Myometrial cell (primary cell): ENCODE data around the gene NUP98. TPM values are rescaled to one million over a fixed set of nuclear protein-coding genes. Genes with fewer than 3 reads are reported as not detected.

Source experiments
- total RNA-seq: library from RNA; depleted of rRNA; stranded (reverse); fragments of >200 nt; gene quantifications from 2 replicates; pipeline ENCODE4 v1.2.3, GENCODE V29; 2015

The NUP98 gene
- 76.7 and 77.3 TPM in 2 replicates for total RNA-seq

DNA sequence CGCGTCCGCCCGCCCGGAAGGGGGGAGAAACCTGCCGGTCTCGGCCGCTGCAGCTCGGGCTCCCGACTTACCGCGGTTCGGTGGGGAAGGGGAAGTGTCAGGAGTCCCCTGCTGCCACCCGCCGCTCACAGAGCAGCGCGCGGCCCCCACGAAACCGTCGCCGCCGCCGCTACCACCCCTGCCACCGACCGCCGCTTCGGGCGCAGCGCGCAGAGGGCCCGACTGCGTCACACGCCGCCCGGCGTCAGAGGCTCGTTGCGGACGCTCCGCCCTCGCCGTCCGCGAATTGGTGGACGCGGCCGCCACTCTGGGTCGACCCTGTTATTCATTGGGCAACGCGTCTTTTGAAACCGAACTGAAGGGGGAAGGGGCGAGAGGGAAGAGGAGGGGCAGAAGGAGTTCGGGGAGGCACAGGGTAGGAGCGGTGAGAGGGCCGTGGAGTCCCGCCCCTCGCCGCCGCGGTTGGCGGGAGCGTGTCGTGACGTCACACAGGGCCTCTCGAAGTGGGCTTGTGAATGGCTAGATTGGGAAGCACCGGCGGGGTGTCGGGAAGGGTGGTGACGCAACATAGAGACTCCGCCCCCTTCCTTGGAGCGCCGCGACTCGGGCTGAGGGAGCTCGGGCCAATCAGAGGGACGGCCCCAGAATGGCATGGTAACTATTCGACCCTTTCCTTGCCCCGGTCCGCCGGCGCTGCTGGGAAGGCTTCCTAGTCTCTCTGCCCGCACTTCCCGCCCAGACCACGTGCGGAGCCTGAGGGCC, at the start of gene NUP98:
NUP98 (minus strand) TSS at position 226 of the 762 bp plus-strand sequence. CDS start 15,437 bp downstream, outside the sequence.

GRCh38 chr11:3840870-3841425, 43.6 kb upstream of the NUP98 start, which contains the start of gene RHOG:
RHOG (minus strand) TSS chr11:3840959; CDS start chr11:3828138, 12,821 bp downstream.

DNA sequence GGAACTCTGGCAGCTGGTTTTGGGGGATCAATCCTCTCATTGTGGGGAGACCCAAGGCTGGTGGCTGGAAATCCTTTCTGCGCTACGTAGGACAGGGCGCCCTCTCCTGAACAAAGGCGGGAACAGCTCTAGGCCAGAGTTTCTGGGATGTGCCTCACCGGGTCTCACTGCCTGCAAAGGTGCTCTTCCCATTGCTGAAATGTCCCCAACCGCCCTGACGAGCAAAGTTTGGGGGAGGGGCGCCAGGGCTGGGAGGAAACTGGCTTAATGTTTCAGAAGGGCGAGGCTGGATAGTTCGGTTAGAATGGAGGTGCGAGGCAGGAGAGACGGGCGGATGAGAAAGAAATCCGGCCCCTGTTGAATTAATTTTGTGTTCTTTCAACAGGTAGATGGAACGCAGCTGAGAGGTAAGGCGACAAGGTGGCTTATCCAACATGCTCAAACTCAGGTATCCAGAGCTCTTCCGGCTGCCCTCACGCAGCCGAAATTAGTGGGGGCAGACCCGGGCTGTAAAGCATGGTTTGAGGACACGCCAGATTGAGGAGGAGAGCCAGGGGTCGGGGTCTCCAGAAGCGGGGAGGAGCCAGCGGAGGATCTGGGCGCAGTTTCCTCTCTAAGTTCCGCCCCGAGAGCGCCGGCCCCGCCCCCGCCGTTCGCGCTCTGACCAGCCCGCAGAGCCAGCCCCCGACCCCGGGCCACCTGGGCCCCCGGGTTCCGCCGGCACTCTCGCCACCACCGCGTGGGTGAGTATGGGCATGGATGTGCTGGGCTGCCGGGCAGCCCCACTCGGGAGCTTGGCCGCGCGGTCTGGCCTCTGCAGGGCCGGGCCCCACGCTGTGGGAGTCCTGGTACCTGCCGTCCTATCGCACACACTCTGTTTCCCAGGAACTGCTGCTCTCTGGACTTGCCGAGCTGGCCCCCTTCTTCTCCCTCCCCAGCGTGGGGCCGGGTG, 10.8 kb upstream of the NUP98 start, which contains the start of gene PGAP2:
PGAP2 (plus strand) TSS at position 652 of the 952 bp plus-strand sequence. CDS start 2,700 bp downstream, outside the sequence.

GRCh38 chr11:3671334-3672254, 125.8 kb downstream of the NUP98 start, which contains the start of gene CHRNA10:
CHRNA10 (minus strand) TSS chr11:3671384; CDS start chr11:3671312, 72 bp downstream.

GRCh38 chr11:3644817-3645235, 152.5 kb downstream of the NUP98 start, which contains the start of gene ART1:
ART1 (plus strand) TSS chr11:3645128; CDS start chr11:3659214, 14,086 bp downstream.

DNA sequence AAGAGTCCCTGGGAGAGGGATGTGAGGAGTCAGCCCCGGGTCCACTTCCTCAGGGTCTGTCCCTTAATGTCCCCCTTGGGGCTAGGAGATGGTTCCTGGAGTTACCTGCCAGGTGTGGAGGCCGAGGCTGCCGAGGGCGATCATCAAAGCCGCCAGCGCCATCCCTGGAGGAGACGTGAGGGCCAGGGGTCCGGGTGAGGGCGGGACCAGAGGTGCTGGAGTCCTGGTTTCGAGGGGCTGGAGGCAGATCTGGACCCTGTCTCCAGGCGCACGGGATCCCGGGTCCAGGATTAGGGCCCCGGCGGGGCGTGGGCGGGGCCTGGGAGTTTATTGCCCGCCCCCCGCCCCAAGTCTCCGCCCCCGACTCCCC, 155.7 kb downstream of the NUP98 start, which contains the start of gene ART5:
ART5 (minus strand) TSS at position 292 of the 370 bp plus-strand sequence; CDS start at position 162, 130 bp downstream.

Other genes starting within 250 kb of the NUP98 start
- not detected in 2 replicates for gene ART5, start 155.6 kb downstream of the NUP98 start, total RNA-seq
- gene ART1, start 152.4 kb downstream of the NUP98 start, total RNA-seq, result not detected in 2 replicates
- gene CHRNA10, start 126.2 kb downstream of the NUP98 start, total RNA-seq, result 0.71 TPM in 1 of 2 replicates, not detected in the other
- 13.5 and 15.2 TPM in 2 replicates for gene PGAP2, start 11.0 kb upstream of the NUP98 start, total RNA-seq
- 41.5 and 41.8 TPM in 2 replicates for gene RHOG, start 43.4 kb upstream of the NUP98 start, total RNA-seq
- gene STIM1, start 58.1 kb upstream of the NUP98 start, total RNA-seq, result 16.4 and 19.8 TPM in 2 replicates